Fibroblast of peridontal ligament (primary cell): ENCODE measurements around the gene FBN1.
A peak's percentile ranks its signal among the peaks of the same experiment; 100 is the strongest.

Source experiments
- DNase-seq: peaks from one replicate; pipeline ENCODE4 v3.0.0-alpha.2; 2010; ENCODE audit errors: extremely low read depth

FBN1 gene

GRCh38 chr15:48580736-48581135 is 64.8 kb downstream of the FBN1 start:
- DNase-seq: no peak

GRCh38 chr15:48579945-48580671 is 65.4 kb downstream of the FBN1 start:
- DNase-seq: peak; percentile 70

- DNase-seq: no peak
These were observed 66.5 kb downstream of the FBN1 start for GRCh38 chr15:48578965-48579364.

- peak; percentile 60 for DNase-seq
These were observed 68.0 kb downstream of the FBN1 start for GRCh38 chr15:48577469-48577868.

- no peak for DNase-seq
These were observed 71.3 kb downstream of the FBN1 start for GRCh38 chr15:48574187-48574586.

GRCh38 chr15:48573780-48574179 is 71.7 kb downstream of the FBN1 start:
- DNase-seq: no peak

GRCh38 chr15:48572823-48573222 is 72.7 kb downstream of the FBN1 start:
- DNase-seq: no peak

- DNase-seq: no peak
These were observed 74.0 kb downstream of the FBN1 start for GRCh38 chr15:48571510-48571909.

- no peak for DNase-seq
These were observed 74.7 kb downstream of the FBN1 start for GRCh38 chr15:48570822-48571221.

- DNase-seq: no peak
These were observed 75.8 kb downstream of the FBN1 start for GRCh38 chr15:48569591-48570302.

GRCh38 chr15:48566668-48567067 is 78.8 kb downstream of the FBN1 start:
- DNase-seq: peak; percentile 58

GRCh38 chr15:48565560-48566482 is 79.7 kb downstream of the FBN1 start:
- DNase-seq: peak; percentile 93

- no peak for DNase-seq
These were observed 80.8 kb downstream of the FBN1 start for GRCh38 chr15:48564690-48565089.

- peak; percentile 45 for DNase-seq
These were observed 81.6 kb downstream of the FBN1 start for GRCh38 chr15:48563934-48564333.

- DNase-seq: peak; percentile 72
These were observed 85.0 kb downstream of the FBN1 start for GRCh38 chr15:48560321-48561051.

GRCh38 chr15:48559285-48559684 is 86.2 kb downstream of the FBN1 start:
- peak; percentile 90 for DNase-seq

- DNase-seq: no peak
These were observed 87.3 kb downstream of the FBN1 start for GRCh38 chr15:48558226-48558625.

- DNase-seq: no peak
These were observed 88.2 kb downstream of the FBN1 start for GRCh38 chr15:48557335-48557734.

- DNase-seq: no peak
These were observed 89.2 kb downstream of the FBN1 start for GRCh38 chr15:48556159-48556897.

- DNase-seq: peak; percentile 72
These were observed 90.1 kb downstream of the FBN1 start for GRCh38 chr15:48555241-48555881.
